ENCODE measurements around the gene PLEKHB1. TPM values are rescaled to one million over a fixed set of nuclear protein-coding genes. Genes with fewer than 3 reads are reported as not detected.
"Not testable (repeated sequence)": the region's sequence is repeated elsewhere in the genome, so short reads cannot be mapped to it uniquely, and the experiment has no call there.

Gene PLEKHB1
- total and polyA plus RNA-seq, 12 donors = 0.71 to 44.8 (median 14.3) TPM

DNA sequence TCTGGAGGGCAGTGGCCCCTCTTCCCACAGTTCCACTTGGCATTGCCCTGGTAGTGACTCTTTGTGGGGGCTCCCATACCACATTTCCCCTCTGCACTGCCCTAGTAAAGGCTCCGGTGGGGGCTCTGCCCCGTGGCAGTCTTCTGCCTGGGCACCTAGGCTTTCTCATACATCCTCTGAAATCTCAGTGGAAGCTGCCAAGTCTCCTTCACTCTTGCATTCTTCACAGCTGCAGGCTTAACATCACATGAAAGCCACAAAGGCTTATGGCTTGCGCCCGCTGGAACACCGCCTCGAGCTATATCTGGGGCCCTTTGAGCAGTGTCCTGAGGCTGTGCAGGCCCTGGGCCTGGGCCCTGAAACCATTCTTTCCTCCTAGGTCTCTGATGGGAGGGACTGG, 25.3 kb downstream of the PLEKHB1 start:
- H3K27ac ChIP-seq = peak overlapping the region in 6 of 10 donors; percentile 28 to 60 (median 51)
- H3K9me3 ChIP-seq = no peaks in the 10 kb centered on the region
- WGBS, 2 donors = 58 to 62% methylated on average over 6 of the region's 6 CpGs
- intact Hi-C loops (cut with DNase I) = no loop called here
- no peak overlapping the region for H3K4me3 ChIP-seq
- ATAC-seq (peak; percentile 55 to 92 (median 86)), DNase-seq (peak; percentile 27 to 33)
- peaks cover 0 to 14% (median 6%) of the 10 kb centered on the region in 9 donors for H3K4me1 ChIP-seq
- H3K27me3 ChIP-seq = no peaks in the 10 kb centered on the region
- peaks cover 0 to 31% (median under 1%) of the 10 kb centered on the region in 9 donors for H3K36me3 ChIP-seq
- TF ChIP-seq, protein P1, sequence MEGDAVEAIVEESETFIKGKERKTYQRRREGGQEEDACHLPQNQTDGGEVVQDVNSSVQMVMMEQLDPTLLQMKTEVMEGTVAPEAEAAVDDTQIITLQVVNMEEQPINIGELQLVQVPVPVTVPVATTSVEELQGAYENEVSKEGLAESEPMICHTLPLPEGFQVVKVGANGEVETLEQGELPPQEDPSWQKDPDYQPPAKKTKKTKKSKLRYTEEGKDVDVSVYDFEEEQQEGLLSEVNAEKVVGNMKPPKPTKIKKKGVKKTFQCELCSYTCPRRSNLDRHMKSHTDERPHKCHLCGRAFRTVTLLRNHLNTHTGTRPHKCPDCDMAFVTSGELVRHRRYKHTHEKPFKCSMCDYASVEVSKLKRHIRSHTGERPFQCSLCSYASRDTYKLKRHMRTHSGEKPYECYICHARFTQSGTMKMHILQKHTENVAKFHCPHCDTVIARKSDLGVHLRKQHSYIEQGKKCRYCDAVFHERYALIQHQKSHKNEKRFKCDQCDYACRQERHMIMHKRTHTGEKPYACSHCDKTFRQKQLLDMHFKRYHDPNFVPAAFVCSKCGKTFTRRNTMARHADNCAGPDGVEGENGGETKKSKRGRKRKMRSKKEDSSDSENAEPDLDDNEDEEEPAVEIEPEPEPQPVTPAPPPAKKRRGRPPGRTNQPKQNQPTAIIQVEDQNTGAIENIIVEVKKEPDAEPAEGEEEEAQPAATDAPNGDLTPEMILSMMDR (IDR thresholded peaks at IDR 0.05) = no peak

- H3K36me3 ChIP-seq = peaks cover 0 to 73% (median 11%) of the 10 kb centered on the region in 9 donors
- 78 to 92% methylated on average over 5 of the region's 5 CpGs for WGBS, 2 donors
- H3K27ac ChIP-seq; H3K4me1 ChIP-seq; ATAC-seq; H3K9me3 ChIP-seq; DNase-seq; H3K4me3 ChIP-seq; H3K27me3 ChIP-seq; intact Hi-C loops (cut with DNase I): not testable (repeated sequence)
Measured at GRCh38 chr11:73676552-73676951, 30.2 kb downstream of the PLEKHB1 start.

- TF ChIP-seq, protein P1 (IDR thresholded peaks at IDR 0.05) = no peak
- H3K4me3 ChIP-seq = no peak overlapping the region
- no peaks in the 10 kb centered on the region for H3K9me3 ChIP-seq
- no peak overlapping the region for H3K27ac ChIP-seq
- no peaks in the 10 kb centered on the region for H3K27me3 ChIP-seq
- no peaks in the 10 kb centered on the region for H3K4me1 ChIP-seq
- DNase-seq (no peak), ATAC-seq (no peak)
- intact Hi-C loops (cut with DNase I) = no loop called here
- WGBS, 2 donors = 58 to 68% methylated on average over 2 of the region's 2 CpGs
- peaks cover 0 to 88% (median 11%) of the 10 kb centered on the region in 9 donors for H3K36me3 ChIP-seq
Measured at GRCh38 chr11:73680687-73681086, 34.3 kb downstream of the PLEKHB1 start.

GRCh38 chr11:73693899-73694525, 47.6 kb downstream of the PLEKHB1 start:
- peaks cover 0 to 71% (median 3%) of the 10 kb centered on the region in 9 donors for H3K36me3 ChIP-seq
- H3K9me3 ChIP-seq = no peaks in the 10 kb centered on the region
- no peak overlapping the region for H3K27ac ChIP-seq
- H3K4me1 ChIP-seq = no peaks in the 10 kb centered on the region
- H3K27me3 ChIP-seq = no peaks in the 10 kb centered on the region
- WGBS, 2 donors = 91 to 96% methylated on average over 4 of the region's 4 CpGs
- ATAC-seq (no peak), DNase-seq (no peak)
- H3K4me3 ChIP-seq = no peak overlapping the region
- intact Hi-C loops (cut with DNase I) = no loop called here
- TF ChIP-seq, protein P1 (IDR thresholded peaks at IDR 0.05) = no peak

DNA sequence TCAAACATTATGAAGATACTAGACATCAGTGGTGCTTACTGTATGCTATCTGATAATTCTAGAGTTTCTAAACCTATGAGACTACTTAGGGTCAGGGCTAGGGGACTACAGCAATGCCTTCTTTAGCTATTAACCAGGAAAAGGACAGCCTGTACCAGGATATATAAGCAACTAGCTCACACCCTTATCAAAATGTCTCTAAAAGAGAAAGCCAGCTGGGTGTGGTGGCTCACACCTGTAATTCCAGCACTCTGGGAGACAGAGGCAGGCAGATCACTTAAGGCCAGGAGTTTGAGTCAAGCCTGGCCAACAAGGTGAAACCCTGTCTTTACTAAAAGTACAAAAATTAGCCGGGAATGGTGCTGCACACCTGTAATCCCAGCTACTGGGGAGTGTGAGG, 58.7 kb downstream of the PLEKHB1 start:
- TF ChIP-seq, protein P1 (IDR thresholded peaks at IDR 0.05) = no peak
- intact Hi-C loops (cut with DNase I) = no loop called here
- no peak for DNase-seq
- WGBS, 2 donors = 96% methylated on average over 1 of the region's 1 CpG
- Histone ChIP-seq H3K9me3 (no peaks in the 10 kb centered on the region), H3K27ac (no peak overlapping the region), H3K4me3 (no peak overlapping the region), H3K27me3 (no peaks in the 10 kb centered on the region), H3K4me1 (no peaks in the 10 kb centered on the region), H3K36me3 (peaks cover 0 to 93% (median 34%) of the 10 kb centered on the region in 9 donors)
- ATAC-seq = no peak
